Measurements from ENCODE around the gene RAP1GAP.

The RAP1GAP gene

DNA sequence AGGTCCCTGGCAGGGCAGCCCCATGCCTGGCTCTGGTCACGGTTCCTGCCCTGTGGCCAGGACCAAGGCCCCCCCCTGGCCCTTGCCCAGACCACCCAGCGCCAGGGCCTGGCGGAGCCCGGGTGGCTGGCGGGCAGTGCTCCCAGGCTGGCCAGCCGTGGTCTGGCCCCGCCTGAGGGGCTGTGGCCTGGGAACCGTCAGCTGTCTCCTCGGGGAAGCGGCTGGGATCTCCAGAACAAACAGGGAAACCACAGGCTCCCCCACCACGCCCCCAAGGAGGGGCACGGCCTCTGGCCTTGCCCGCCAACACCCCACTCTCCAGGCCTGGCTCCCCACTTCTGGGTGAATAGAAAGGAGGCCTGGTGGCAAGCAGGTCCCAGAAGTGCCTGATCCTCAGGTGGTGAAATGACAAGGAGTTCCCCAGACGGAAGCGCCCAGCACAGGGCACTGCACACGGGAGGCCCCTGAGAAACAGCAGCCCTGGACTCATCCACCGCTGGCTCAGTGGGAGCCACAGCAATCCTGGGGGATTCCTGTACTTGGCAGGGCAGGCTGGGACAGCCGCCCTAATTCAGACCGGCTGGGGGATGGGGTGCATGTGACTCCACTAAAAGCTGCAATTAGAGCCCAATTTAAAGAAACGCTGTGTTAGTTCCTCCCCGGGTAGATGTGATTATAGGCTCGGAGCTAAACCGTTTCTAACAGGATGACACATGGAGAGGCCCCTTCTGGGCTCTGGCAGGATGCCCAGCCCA is 78.9 kb downstream of the RAP1GAP start:
- Histone ChIP-seq H3K27me3 (ENCODE audit: insufficient read depth, low read depth) (peaks cover 91% of the 10 kb centered on the region), H2AFZ (ENCODE audit: low read depth) (no peak overlapping the region), H3K4me2 (no peak overlapping the region), H3K9ac (no peak overlapping the region), H3K27ac (no peak overlapping the region), H3K4me3 (IDR thresholded peaks at IDR 0.05; ENCODE audit: insufficient read depth, low read depth, low read length) (no peak overlapping the region), H3K36me3 (ENCODE audit: insufficient read depth) (no peaks in the 10 kb centered on the region), H3K4me1 (ENCODE audit: low read depth, poor library complexity, severe bottlenecking) (no peaks in the 10 kb centered on the region), H4K20me1 (ENCODE audit: insufficient read depth) (no peaks in the 10 kb centered on the region), H3K79me2 (ENCODE audit: insufficient read depth, low read depth) (no peaks in the 10 kb centered on the region)
- TF ChIP-seq, protein P1, sequence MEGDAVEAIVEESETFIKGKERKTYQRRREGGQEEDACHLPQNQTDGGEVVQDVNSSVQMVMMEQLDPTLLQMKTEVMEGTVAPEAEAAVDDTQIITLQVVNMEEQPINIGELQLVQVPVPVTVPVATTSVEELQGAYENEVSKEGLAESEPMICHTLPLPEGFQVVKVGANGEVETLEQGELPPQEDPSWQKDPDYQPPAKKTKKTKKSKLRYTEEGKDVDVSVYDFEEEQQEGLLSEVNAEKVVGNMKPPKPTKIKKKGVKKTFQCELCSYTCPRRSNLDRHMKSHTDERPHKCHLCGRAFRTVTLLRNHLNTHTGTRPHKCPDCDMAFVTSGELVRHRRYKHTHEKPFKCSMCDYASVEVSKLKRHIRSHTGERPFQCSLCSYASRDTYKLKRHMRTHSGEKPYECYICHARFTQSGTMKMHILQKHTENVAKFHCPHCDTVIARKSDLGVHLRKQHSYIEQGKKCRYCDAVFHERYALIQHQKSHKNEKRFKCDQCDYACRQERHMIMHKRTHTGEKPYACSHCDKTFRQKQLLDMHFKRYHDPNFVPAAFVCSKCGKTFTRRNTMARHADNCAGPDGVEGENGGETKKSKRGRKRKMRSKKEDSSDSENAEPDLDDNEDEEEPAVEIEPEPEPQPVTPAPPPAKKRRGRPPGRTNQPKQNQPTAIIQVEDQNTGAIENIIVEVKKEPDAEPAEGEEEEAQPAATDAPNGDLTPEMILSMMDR (conservative IDR thresholded peaks at IDR 0.05; ENCODE audit: low read depth, low read length) = no peak

DNA sequence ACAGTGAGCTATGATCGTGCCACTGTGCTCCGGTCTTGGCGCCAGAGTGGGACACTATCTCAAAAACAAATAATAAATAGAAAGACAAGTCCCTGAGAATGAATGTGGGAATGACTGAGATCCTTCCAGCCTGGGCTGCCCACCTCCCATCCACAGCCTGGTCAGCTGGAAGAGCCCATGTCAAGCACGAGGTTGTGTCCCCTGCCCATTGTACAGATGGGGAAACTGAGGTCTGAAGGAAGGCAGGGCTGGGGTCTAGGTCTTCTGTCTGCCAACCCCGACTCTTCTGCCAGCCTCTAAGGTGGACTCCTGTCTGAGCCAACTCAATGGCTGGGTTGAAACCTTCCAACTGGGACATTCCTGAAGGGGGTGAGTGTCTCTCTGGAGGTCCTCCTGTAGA is 79.5 kb downstream of the RAP1GAP start:
- Histone ChIP-seq H3K27me3 (ENCODE audit: insufficient read depth, low read depth) (peaks cover 92% of the 10 kb centered on the region), H4K20me1 (ENCODE audit: insufficient read depth) (no peaks in the 10 kb centered on the region), H3K4me3 (IDR thresholded peaks at IDR 0.05; ENCODE audit: insufficient read depth, low read depth, low read length) (no peak overlapping the region), H3K9ac (no peak overlapping the region), H3K27ac (no peak overlapping the region), H2AFZ (ENCODE audit: low read depth) (no peak overlapping the region), H3K36me3 (ENCODE audit: insufficient read depth) (no peaks in the 10 kb centered on the region), H3K79me2 (ENCODE audit: insufficient read depth, low read depth) (no peaks in the 10 kb centered on the region), H3K4me2 (no peak overlapping the region), H3K4me1 (ENCODE audit: low read depth, poor library complexity, severe bottlenecking) (no peaks in the 10 kb centered on the region)
- TF ChIP-seq, protein P1 (conservative IDR thresholded peaks at IDR 0.05; ENCODE audit: low read depth, low read length) = no peak

DNA sequence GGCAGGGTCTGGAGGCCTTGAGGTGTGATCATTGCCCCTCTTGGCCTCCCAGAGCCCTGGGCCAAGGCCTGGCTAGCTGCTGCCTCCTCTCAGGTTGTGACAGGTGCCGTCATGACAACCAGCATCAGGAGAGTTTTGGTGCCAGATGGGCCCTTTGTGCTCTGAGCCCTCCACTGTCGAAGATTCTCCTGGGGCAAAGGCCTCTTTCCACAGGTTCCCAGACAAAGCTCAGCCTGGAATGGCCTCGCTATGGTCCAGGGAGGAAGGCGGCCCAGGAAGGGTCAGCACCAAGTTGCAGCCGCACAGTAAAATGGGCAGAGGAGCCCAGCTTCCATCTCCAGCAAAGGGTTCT is 81.6 kb downstream of the RAP1GAP start:
- Histone ChIP-seq H3K36me3 (ENCODE audit: insufficient read depth) (no peaks in the 10 kb centered on the region), H3K27me3 (ENCODE audit: insufficient read depth, low read depth) (peaks cover 91% of the 10 kb centered on the region), H3K4me3 (IDR thresholded peaks at IDR 0.05; ENCODE audit: insufficient read depth, low read depth, low read length) (no peak overlapping the region), H3K4me1 (ENCODE audit: low read depth, poor library complexity, severe bottlenecking) (no peaks in the 10 kb centered on the region), H3K27ac (no peak overlapping the region), H2AFZ (ENCODE audit: low read depth) (no peak overlapping the region), H4K20me1 (ENCODE audit: insufficient read depth) (no peaks in the 10 kb centered on the region), H3K79me2 (ENCODE audit: insufficient read depth, low read depth) (no peaks in the 10 kb centered on the region), H3K4me2 (no peak overlapping the region), H3K9ac (no peak overlapping the region)
- TF ChIP-seq, protein P1 (conservative IDR thresholded peaks at IDR 0.05; ENCODE audit: low read depth, low read length) = no peak

DNA sequence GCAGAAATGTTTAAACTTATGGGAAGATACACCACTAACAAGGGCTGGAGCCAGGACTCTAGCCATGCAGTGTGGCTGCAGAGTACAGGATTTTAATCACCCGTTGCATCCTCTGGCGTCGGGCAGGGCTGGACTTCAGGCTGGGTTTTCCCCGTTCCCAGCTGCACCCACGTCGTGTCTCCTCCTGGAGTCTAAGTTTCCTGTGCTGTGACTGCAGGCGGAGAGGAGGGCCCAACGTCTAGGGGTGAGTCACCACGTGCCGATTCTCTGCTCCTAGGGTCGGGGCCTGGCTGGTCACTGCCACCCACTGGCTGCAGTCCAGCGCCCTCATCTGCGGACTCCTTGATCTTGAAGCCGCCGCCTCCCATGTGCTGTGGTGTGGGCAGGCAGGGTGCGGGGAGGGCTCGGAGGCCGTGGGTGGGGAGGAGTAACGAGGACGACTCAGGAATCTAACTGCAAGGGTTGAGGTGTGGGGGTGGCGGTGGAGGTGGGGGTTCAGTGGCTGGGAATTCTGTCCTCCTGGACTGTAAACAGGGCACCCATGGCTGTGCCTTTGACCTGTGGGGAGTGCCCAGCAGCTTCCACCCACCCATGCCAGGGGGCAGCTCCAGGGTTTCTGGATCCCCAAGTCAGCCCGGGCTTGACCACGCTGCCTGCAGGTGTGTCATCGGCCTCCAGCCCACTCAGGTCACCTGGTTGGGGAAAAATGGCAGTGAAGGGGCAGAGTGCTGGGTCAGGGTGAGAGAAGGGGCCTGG is 82.1 kb downstream of the RAP1GAP start:
- no peaks in the 10 kb centered on the region for H3K36me3 ChIP-seq (ENCODE audit: insufficient read depth)
- no peaks in the 10 kb centered on the region for H3K4me1 ChIP-seq (ENCODE audit: low read depth, poor library complexity, severe bottlenecking)
- no peaks in the 10 kb centered on the region for H4K20me1 ChIP-seq (ENCODE audit: insufficient read depth)
- no peak overlapping the region for H2AFZ ChIP-seq (ENCODE audit: low read depth)
- TF ChIP-seq, protein P1 (conservative IDR thresholded peaks at IDR 0.05; ENCODE audit: low read depth, low read length) = no peak
- H3K27ac ChIP-seq = no peak overlapping the region
- no peaks in the 10 kb centered on the region for H3K79me2 ChIP-seq (ENCODE audit: insufficient read depth, low read depth)
- H3K4me2 ChIP-seq = no peak overlapping the region
- no peak overlapping the region for H3K4me3 ChIP-seq (IDR thresholded peaks at IDR 0.05; ENCODE audit: insufficient read depth, low read depth, low read length)
- no peak overlapping the region for H3K9ac ChIP-seq
- peaks cover 85% of the 10 kb centered on the region for H3K27me3 ChIP-seq (ENCODE audit: insufficient read depth, low read depth)

Measured in KMS-11 (cell line).